Measurements from ENCODE around the gene UBA7.

UBA7 gene

DNA sequence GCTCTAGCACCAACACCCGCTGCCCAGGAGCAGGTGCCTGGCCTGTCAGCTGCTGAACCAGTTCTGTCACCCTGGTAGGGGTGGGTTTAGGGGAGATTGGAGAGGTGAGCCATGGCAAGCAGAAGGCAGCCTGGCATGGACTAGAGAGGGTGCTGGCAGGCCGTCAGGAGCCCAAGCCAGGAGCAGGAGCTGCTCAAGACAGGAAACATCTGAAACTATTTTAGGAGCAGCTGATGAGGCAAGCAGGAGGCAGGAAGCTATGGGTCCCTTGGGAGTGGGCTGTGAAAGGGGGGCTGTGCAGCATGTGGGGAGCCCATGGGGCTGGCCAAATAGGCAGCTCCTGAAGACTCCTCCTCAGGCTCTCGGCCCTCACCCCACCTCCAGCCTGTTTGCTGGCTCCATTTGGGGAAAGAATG lies 8.4 kb downstream of the UBA7 start:
- DNase-seq, result peak in 35 of 58 donors; percentile 9 to 64 (median 42)

DNA sequence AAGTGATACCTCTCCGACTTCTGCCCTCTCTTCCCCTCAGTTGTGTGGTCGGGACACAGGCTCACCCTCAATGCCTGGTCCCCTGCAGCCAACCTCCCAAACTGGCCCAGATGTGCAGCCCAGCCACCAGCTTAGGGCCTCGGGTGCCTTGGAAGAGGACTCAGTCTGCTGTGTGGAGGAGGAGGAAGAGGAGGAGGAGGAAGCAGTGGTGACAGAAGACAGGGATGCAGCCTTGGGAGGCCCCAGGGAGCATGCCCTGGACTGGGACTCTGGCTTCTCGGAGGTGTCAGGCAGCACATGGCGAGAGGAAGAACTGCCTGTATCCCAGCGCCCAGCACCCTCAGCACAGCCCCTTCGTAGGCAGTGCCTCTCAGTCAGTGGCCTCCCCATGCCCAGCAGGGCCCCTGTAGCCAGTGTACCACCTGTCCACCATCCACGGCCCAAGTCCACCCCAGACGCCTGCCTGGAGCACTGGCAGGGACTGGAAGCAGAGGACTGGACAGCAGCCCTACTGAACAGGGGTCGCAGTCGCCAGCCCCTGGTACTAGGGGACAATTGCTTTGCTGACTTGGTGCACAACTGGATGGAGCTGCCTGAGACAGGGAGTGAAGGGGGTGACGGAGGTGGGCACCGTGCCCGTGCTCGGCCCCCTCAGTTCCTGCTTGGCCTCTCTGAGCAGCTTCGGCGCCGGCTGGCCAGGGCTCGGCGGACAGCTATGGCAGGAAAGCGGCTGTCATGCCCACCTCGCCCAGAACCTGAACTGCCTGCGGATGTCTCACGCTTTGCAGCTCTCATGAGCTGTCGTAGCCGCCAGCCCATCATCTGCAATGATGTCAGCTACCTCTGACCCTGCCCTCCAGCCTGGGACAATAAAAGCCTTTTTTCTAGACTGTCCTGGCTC lies 9.4 kb downstream of the UBA7 start:
- DNase-seq, result peak in 1 of 58 donors; percentile 27

DNA sequence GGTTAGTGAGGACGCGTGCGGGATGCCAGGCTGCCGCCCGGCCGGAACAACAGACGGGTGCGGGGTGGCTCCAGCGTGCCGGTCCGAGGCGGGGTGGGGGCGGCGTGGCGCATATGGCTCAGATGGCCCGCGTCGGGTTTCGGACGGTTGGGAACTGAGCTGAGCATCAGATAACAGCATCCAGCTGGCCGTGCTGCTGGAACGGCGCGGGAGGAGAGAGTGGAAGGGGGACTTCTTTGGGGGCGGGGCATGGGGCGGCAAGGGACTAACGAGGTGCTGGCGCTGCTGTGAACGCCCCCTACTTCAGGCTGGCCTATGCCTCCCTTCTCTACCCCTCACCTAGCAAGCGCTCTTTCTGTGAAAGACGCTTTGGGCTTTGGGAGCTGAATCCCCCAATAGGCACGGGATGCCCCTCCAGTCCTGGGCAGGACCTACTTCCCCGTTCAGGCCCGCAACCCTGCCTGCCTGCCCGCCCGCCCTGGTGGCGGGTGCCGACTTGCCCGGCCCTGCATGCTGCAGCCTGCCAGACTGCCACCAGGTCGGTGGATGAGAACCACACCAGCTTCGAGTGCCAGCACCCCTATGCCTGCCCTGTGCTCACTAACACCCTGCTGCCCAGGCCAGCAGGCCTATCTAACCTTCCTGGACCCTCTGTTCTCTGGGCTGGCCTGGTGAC lies 10.2 kb downstream of the UBA7 start:
- peak in 6 of 58 donors; percentile 43 to 78 (median 60) for DNase-seq

DNA sequence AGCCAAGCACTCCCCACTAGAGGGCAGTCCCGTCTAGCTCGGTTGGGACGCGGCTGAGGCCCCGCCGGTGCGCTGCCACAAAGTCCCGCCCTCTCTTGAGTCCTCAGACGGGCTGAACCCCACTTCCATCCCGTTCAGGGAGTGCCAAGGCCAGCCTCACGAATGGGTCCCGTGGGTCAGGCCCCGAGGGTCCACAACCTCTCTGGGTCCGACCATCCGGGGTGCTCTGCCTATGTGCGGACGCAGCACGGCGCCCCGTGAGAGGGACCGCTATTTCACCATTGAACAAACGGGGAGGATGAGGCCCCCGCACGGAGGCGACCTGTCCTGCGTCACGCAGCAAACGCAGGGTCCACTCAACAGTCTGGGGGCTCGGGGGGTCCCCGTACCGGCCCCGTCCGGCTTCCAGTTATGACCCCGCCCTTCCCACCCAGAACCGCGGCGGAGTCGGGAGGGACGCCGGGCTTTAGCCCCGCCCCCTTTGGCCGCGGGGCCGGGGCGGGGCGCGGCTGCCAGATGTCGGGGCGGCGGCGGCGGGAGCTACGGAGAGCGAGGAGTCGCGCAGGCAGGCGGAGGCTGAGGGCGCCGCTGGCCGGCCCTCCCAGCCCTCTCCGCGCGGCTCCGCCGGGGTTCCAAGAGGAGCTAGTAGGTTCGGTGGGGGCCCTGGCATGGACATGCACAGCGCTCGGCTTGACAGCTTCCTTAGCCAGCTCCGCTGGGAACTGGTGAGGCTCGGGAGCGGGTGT lies 10.9 kb downstream of the UBA7 start, which contains the start of gene INKA1:
Gene INKA1 (plus strand): TSS at position 543 of the 746 bp plus-strand sequence. CDS start 132 bp downstream, at position 675.
- DNase-seq, result peak in 57 of 58 donors; percentile 29 to 92 (median 79)

DNA sequence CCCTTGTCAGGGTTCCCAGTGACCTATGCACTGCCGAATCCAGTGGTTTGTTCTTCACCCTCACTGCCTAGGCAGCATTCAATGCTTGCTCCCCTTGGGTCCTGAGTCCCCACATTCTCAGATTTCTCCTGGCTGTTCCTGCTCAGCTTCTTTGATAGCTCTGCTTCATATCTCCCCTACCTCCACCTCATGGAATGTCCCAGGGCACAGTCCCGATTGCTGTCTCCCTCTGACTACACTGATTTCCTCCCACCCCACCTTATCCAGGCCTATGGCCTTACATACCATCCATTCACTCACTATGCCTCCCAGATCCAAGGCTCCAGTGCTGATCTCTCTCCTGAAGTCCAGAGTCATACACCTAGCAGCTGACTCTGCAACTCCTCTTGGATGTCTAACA lies 12.6 kb downstream of the UBA7 start:
- DNase-seq, result no peak

DNA sequence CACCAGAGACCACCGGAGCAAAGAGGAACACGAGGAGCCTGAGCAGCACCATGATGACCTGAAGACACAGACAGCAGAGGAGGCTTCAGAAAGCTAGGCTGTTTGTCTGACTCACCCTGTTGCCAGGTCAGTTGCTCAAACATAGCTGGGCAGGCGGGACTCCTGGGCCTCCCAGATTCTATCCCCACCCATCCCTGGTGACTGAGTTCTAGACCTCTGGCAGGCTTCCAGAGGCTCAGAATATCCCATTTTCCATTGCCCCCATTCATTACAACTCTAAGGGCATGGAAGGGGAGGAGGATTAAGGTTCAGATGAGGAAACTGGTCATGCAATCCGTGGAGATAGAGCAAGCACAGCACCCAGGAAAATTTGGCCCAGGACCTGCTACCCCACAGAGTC lies 14.0 kb downstream of the UBA7 start, which contains the start of gene CDHR4:
Gene CDHR4 (minus strand): TSS at position 113 of the 400 bp plus-strand sequence. CDS start 61 bp downstream, at position 52.
- no peak for DNase-seq

DNA sequence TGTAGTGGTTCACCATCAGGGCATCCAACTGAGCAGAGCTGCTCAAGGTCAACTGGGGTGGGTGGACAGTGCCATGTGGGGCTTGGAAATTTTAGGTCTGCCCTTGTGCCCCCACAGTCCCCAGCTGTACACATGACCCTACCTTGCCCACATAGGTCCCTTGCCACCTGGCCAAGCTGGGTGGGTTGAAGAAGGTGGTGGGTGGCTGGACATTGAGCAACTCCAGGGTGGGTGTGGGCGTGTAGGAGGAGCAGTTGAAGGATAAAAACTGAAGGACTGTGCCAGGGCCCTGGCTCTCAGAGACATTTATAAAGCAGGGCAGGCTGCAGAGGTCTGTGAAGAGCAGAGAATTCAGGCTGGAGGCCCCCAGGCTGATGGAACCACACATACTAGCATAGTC lies 14.6 kb downstream of the UBA7 start:
- DNase-seq, result no peak

DNA sequence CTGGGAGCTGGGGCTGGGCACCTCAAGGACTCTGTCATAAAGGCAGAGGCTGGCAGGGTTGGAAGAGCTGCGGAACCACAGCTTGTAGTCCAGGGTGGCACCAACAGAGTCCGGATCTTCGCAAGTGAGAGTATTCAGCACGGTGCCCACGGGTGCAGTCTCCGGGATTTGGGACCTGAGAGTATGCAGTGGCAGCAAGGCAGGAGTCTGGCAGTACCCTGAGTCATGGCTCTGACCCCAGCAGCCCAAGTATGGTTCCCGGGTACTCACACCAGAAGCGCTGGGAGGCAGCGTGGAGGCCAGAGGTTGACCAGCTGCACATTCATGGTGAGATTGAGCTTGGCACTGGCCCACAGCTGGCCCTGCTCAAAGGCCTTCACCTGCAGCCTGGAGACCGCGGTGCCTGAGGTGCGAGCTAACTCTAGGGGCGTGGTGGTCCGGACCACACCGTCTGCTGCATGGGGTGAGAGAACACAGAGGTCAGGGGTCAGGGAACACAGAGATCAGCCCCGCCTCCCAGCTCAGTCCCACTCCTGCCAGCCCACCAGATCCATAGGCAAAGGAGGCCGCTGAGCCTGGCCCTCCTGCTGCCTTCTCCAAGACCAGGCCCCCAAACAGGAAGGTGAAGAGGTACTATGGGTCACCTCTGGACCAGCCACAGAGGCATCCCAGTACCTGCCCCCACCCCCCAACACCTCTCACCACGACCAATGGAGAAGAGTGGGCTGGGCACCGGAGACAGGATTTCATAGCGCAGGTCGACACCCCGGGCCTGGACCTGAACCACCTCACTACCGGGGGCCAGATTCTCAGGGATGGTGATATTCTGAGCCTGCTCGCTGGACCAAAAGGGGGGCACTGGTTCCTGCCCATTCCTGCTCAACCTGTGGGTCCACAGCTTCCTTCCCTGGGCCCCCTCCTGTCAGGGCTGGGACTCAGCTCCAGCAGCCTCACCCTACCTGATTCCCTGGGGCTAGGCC lies 18.5 kb downstream of the UBA7 start:
- DNase-seq, result no peak

DNA sequence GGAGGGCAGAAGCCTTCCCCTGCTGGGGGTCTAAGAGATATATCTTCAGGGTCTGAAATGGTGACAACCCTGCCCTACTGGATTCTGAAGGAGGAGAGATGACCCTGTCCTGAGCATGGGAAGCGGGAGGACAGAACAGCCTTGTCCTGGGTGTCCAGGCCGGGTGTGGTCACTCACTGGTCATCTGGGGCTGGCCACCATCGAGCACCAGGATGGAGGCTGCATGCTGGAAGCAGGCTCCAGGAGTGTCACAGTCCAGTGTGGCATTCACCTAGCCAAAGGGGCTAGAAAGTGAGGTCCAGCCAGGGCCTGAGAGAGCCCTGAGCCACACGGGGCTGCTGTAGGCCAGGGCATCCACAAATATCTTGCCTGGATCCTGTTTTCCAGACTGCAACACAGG lies 19.3 kb downstream of the UBA7 start:
- DNase-seq, result no peak

DNA sequence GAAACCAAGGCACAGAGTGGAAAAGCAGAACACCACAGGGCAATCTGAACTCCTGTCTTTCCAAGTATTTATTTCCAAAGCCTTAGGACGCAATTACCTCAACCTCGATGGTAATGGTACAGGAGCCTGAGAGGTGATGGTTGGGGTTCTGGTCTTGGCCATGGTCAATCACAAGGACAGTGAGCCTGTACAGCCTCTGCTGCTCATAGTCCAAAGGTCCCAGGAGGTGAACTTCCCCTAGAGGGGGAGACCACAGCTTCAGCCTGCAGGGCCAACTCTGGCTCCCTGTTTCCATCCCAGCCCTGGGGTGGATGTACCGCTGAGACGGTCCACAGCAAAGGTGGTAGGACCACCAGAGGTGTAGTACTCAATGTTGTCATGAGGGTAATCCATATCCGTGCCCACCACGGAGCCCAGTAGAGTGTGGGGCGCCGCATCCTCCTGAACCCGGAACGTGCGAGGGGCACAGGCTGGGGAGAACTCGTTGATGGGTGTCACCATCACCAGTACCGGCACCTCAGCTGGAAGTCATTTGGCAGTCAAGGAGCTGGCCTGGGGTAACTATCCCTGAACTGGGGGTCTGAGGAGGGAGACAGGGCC lies 20.2 kb downstream of the UBA7 start:
- DNase-seq, result no peak

DNA sequence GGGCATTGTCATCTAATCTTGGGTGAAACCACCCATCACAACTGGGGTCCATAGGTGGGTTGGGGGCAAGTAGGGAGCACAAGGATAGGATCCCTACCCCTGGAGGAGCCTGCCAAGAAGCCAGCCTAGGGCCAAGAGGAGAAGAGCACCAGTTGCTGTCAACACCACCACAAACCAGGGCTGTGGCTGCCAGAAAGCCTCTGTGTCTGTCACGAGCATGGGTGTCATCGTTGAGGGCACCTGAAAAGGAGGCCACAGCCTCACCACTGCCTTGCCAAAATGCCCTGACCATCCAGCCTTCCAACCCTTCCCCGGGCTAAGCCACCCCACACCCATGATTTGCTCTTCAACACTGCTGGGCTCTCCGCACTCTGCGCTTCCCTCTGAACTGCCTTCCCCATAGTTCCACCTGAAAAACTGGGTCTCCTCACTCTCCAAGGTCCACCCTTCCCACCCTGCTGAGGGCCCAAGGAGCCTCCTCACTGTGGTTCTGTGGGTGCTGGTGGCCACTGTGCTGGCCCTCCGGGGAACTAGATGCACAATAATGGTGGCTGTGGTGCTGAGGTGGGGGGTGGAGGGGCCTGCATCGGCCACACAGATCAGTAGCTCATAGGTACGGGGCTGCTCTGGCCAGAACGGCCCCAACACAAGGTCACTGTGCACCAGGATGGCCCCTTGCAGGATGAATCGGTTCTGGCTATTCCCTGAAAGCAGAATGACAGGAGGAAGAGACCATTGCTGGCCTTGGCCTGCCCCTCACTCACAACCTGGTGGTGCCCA lies 21.2 kb downstream of the UBA7 start:
- DNase-seq, result no peak

DNA sequence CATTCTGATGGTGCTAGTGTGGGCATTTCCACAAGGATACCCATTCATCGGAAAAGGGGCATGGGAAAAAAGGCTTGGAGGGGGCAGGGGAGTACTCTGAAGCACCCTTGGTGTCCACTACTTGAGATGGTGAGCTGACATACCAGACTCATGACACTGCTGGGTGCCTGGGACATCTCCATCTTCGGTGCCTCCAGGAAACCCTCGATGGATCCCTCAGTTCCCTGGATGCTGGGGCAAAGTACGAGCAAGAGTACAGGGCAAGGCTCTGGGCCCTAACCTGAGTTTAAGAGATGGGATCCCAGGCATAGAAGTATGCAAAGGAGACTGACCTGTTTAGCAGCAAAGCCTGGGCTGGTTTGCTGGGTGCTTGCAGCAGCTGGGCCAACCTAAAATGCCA lies 22.2 kb downstream of the UBA7 start:
- no peak for DNase-seq

DNA sequence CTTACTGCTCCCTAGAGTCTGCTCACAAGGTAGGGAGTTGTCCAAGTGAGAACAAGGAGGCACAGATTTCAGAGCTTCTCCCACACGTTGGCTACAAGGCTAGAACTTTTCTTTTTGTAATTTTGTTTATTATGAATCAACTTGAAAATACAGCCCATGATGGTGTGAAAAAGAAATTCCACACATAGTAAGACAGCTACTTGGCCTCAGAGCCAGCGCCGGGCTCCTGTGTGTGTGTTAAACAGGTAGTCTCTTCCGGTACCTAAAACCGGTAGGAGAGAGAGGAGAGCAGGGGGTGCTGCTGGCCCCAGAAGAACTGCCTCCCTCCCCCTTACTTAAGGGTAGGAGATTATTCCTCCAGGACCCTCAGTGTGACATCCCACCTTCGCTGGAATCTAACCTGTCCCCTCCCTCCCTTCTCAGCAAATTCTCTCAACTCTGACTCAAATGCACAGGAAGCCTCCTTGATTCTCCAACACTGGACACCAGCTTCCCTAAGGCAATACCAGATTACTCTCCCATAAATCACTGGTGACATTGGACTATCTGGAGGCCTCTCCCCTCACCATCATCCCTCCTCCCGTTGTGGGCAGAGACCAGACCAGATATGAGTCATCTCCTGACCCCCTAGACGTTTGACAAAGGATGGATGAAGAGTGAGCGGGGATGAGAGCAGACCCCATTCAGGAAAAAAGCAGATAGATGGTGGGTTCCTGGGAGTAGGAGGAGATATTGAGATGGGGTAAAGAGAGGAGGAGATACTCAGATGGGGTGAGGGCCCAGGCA lies 22.9 kb downstream of the UBA7 start:
- DNase-seq, result no peak

DNA sequence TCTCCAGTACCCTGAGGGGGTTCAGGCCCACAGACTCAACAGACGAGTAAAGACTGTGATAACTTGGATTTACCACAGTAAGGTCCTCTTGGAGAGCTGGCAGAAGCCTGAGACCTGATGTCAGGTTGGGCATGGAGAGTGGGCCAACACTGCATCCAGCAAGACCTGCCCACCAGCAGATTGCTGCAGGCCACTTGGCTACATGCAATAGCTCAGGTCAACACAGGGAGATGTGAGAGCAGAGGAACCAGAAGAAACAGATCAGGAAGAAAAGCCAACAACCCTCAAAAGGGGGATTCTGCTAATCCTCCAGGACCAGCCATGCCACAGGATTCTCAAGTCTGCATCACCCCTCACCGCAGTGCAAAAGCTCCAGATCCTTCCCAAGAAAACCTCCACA lies 25.7 kb downstream of the UBA7 start:
- DNase-seq, result no peak

DNA sequence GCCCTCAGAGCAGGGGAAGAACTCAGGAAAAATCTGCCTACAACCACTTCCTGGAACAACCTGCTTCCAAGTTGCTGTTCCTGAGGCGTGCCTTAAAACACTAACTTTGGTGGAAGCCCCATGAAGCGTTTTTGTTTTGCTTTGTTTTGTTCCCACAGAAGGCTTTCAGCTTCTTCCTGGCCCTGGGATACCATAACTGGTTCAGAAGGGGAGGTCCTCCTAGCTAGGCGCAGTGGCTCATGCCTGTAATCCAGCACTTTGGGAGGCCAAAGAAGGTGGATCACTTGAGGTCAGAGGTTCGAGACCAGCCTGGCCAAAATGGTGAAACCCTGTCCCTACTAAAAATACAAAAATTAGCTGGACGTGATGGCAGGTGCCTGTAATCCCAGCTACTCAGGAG lies 26.2 kb downstream of the UBA7 start:
- no peak for DNase-seq

DNA sequence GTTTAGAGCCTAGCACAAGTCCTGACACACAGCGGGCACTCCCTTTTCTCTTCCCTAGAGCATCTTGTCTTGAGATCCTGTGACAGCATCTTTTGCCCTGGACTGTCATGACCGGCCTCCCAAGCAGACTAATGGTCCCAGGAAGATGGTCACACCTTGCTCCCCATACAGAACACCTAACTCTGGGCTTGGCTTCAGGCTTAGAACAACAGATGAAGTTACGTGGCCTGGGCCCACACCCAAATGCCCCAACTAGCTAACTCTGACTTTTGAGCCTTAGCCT lies 26.6 kb downstream of the UBA7 start:
- no peak for DNase-seq

DNA sequence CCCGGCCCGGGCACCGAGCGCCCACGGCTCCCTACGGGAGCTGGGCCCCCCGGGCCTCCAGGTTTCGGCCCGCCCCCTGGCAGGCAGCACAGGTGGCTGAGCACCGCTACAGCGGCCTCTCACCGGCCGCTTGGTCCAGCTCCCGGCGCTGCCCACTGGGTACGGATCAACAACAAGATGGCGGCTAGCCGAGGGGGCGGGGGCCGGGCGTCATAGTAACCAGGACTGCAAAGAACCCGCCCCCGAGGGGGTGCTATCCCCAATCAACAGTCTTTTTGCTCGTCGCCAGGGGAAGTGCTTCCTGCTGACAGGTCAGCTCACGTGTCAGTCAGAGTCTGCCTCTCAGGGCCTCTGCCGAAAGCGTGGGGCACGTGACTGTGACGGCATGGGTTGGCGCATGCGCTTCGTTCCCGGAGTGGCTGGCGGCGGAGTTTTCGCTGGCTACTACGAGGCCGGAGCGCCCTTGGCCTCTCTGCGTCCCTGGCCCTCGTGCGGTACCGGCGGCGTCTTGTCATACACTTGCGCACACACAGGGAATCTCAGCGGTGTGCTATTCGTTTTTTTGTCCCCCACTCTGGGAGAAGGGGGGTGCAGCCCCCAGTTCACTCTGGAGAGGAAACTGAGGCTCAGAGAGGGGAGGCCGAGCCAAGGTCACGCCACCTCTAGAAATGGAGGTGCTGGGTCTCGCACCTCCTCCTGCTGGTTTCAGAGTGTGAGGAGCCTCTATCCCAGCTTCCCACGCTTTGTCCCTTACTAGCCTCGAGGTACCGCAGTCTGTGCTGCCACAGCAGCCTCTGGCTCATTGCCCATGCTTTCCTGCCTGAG lies 27.2 kb downstream of the UBA7 start, which contains the start of gene IP6K1:
Gene IP6K1 (minus strand): TSS at position 186 of the 825 bp plus-strand sequence. CDS start 38,502 bp downstream, outside the sequence.
- DNase-seq, result peak; percentile 92 to 100 (median 100)

All from anterior cingulate cortex (tissue), 58 donors.